ENCODE results near the gene KRTAP16-1. TPM values are rescaled to one million over a fixed set of nuclear protein-coding genes. Genes with fewer than 3 reads are reported as not detected.
"Not testable (repeated sequence)": the region's sequence is repeated elsewhere in the genome, so short reads cannot be mapped to it uniquely, and the experiment has no call there.

Gene KRTAP16-1
- total RNA-seq, 3 donors from 2014 or later, result not detected

DNA sequence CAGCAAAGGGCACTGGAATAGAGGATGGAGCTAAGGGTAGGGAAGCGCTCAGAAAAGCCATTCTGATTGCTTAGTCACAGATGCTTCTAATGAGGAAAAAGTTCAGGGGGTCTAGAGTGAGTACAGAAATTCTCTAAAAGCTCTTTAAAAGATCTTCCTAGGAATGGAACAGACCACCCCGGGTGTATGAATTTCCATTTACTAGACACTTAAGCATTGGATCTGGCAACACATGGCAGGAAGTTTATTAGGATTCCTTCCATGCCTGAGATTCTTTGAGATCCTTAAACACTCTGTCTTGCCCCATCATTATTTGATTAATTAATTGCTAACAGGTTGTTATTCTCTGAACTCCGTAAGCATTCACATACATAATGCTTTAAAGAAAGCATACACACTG lies 25.1 kb downstream of the KRTAP16-1 start:
- DNase-seq (ENCODE audit: low spot score in 2 of 2), result no peak
- intact Hi-C loops (cut with DNase I; ENCODE audit: low total_unique reads), result no loop called here
- no peaks in the 10 kb centered on the region for H3K36me3 ChIP-seq
- no peak overlapping the region for H3K27ac ChIP-seq
- H3K4me1 ChIP-seq, result no peaks in the 10 kb centered on the region
- H3K9me3 ChIP-seq, result no peaks in the 10 kb centered on the region
- no peak overlapping the region for H3K4me3 ChIP-seq
- H3K27me3 ChIP-seq, result no peaks in the 10 kb centered on the region
- TF ChIP-seq, protein P1, sequence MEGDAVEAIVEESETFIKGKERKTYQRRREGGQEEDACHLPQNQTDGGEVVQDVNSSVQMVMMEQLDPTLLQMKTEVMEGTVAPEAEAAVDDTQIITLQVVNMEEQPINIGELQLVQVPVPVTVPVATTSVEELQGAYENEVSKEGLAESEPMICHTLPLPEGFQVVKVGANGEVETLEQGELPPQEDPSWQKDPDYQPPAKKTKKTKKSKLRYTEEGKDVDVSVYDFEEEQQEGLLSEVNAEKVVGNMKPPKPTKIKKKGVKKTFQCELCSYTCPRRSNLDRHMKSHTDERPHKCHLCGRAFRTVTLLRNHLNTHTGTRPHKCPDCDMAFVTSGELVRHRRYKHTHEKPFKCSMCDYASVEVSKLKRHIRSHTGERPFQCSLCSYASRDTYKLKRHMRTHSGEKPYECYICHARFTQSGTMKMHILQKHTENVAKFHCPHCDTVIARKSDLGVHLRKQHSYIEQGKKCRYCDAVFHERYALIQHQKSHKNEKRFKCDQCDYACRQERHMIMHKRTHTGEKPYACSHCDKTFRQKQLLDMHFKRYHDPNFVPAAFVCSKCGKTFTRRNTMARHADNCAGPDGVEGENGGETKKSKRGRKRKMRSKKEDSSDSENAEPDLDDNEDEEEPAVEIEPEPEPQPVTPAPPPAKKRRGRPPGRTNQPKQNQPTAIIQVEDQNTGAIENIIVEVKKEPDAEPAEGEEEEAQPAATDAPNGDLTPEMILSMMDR (IDR thresholded peaks at IDR 0.05), result no peak
- TF ChIP-seq POLR2AphosphoS5 (IDR thresholded peaks at IDR 0.05) (no peak), POLR2A (IDR thresholded peaks at IDR 0.05) (no peak)

DNA sequence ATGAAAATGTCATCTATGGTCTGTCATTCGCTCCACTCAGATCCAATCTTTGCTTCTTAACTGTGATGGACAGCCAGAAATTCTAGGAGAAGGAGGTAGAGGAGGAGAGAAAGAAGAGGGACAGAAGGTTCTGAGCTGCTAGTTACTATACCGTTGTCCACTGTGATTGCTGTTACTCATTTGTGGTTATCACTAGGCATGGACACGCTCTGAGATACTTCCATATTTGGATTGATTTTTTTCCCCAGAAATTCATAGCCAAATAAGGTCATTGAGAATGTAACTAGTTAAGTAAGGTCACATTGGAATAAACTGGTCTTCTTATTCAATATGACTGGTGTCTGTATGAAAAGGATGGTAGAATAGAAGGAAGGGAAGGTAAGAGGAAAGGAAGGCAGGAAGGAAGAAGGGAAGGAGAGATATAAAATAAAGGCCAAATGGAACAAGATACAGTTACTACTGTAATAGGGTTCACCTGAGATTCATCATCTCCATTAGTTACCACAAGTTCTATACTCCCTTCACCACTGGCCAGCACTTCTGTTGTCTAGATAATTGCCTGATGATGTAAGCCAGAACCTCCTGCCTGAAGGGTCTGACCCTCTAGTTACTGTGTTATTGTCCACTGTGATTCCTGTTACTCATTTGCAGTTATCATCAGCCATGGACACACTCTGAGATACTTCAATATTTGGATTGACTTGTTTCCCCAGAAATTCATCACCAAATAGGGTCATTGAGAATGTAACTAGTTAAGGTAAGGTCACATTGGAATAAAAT lies 30.7 kb downstream of the KRTAP16-1 start:
- H3K27ac ChIP-seq, result no peak overlapping the region
- intact Hi-C loops (cut with DNase I; ENCODE audit: low total_unique reads), result no loop called here
- H3K36me3 ChIP-seq, result no peaks in the 10 kb centered on the region
- no peaks in the 10 kb centered on the region for H3K27me3 ChIP-seq
- no peaks in the 10 kb centered on the region for H3K4me1 ChIP-seq
- no peak for DNase-seq (ENCODE audit: low spot score in 2 of 2)
- no peaks in the 10 kb centered on the region for H3K9me3 ChIP-seq
- no peak overlapping the region for H3K4me3 ChIP-seq
- TF ChIP-seq, protein P1 (IDR thresholded peaks at IDR 0.05), result no peak
- no peak for TF ChIP-seq POLR2AphosphoS5 (IDR thresholded peaks at IDR 0.05)
- TF ChIP-seq POLR2A (IDR thresholded peaks at IDR 0.05), result no peak

DNA sequence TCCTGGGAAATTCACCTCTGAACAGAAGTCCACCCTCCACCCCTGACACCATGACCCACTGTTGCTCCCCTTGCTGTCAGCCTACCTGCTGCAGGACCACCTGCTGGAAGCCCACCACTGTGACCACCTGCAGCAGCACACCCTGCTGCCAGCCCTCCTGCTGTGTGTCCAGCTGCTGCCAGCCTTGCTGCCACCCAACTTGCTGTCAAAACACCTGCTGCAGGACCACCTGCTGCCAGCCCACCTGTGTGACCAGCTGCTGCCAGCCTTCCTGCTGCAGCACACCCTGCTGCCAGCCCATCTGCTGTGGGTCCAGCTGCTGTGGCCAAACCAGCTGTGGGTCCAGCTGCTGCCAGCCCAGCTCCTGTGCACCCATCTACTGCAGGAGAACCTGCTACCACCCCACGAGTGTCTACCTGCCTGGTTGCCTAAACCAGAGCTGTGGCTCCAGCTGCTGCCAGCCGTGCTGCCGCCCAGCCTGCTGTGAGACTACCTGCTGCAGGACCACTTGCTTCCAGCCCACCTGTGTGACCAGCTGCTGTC lies 33.4 kb downstream of the KRTAP16-1 start, which contains the start of gene KRTAP9-7:
TSS of gene KRTAP9-7 (plus strand) at position 51 of the 543 bp plus-strand sequence. CDS start at position 51, 0 bp downstream.
- H3K4me1 ChIP-seq; H3K4me3 ChIP-seq; DNase-seq (ENCODE audit: low spot score in 2 of 2); H3K36me3 ChIP-seq; H3K9me3 ChIP-seq; H3K27me3 ChIP-seq; H3K27ac ChIP-seq; intact Hi-C loops (cut with DNase I; ENCODE audit: low total_unique reads): not testable (repeated sequence)

DNA sequence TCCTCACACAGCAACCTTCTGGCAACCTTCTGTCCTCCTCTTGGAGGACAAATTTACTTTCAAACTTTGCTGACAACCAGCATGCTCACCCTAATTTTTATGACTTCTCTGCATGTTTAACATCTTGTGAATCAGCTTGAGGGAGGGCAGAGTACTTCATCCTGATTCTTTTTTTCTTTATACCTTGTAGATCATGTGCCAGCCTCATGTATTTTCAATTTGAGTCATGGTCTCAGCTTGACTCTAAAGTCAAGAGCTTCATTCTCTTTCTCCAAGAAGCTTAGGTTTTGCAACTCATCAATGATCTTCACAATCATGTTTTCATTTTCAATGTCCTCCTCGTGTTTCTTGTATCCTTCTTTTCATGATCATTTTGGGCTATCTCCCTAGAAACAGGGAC lies 37.3 kb downstream of the KRTAP16-1 start:
- Histone ChIP-seq H3K4me1 (no peaks in the 10 kb centered on the region), H3K4me3 (no peak overlapping the region), H3K27ac (no peak overlapping the region), H3K27me3 (no peaks in the 10 kb centered on the region), H3K9me3 (no peaks in the 10 kb centered on the region), H3K36me3 (no peaks in the 10 kb centered on the region)
- DNase-seq (ENCODE audit: low spot score in 2 of 2), result no peak
- TF ChIP-seq, protein P1 (IDR thresholded peaks at IDR 0.05), result no peak
- no peak for TF ChIP-seq POLR2A (IDR thresholded peaks at IDR 0.05)
- TF ChIP-seq POLR2AphosphoS5 (IDR thresholded peaks at IDR 0.05), result no peak
- intact Hi-C loops (cut with DNase I; ENCODE audit: low total_unique reads), result no loop called here

DNA sequence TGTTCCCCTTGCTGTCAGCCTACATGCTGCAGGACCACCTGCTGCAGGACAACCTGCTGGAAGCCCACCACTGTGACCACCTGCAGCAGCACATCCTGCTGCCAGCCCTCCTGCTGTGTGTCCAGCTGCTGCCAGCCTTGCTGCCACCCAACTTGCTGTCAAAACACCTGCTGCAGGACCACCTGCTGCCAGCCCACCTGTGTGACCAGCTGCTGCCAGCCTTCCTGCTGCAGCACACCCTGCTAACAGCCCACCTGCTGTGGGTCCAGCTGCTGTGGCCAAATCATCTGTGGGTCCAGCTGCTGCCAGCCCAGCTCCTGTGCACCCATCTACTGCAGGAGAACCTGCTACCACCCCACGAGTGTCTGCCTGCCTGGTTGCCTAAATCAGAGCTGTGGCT lies 37.8 kb downstream of the KRTAP16-1 start:
- H3K4me3 ChIP-seq; H3K4me1 ChIP-seq; intact Hi-C loops (cut with DNase I; ENCODE audit: low total_unique reads); H3K27me3 ChIP-seq; H3K36me3 ChIP-seq; H3K9me3 ChIP-seq; H3K27ac ChIP-seq; DNase-seq (ENCODE audit: low spot score in 2 of 2): not testable (repeated sequence)

DNA sequence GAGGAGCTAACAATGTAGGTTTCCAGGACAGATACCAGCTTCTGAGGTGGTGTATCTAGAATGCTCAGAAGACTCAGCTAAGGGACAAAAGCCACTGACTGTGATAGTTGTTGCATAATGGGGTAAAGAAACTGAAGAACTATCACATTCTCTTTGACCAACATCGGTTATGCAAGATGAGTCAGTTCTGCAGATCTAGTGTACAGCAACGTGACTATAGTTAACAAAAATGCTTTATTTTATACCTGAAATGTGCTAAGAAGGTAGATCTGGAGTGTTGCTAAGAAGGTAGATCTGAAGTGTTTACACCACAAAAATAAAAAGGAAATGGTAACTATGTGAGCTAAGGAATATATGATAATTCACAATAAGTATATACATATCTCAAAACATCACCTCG lies 41.4 kb downstream of the KRTAP16-1 start:
- Histone ChIP-seq H3K4me3 (no peak overlapping the region), H3K9me3 (no peaks in the 10 kb centered on the region), H3K36me3 (no peaks in the 10 kb centered on the region), H3K27ac (no peak overlapping the region), H3K27me3 (no peaks in the 10 kb centered on the region), H3K4me1 (no peaks in the 10 kb centered on the region)
- TF ChIP-seq POLR2AphosphoS5 (IDR thresholded peaks at IDR 0.05), result no peak
- TF ChIP-seq POLR2A (IDR thresholded peaks at IDR 0.05), result no peak
- TF ChIP-seq, protein P1 (IDR thresholded peaks at IDR 0.05), result no peak
- intact Hi-C loops (cut with DNase I; ENCODE audit: low total_unique reads), result no loop called here
- no peak for DNase-seq (ENCODE audit: low spot score in 2 of 2)
